Skeletal muscle cell (primary cell): ENCODE measurements around the gene U2SURP.
"Not testable (repeated sequence)": the region's sequence is repeated elsewhere in the genome, so short reads cannot be mapped to it uniquely, and the experiment has no call there.

Experiments
- DNase-seq: peaks from one replicate; pipeline ENCODE4 v3.0.0-alpha.2; 2010; ENCODE audit warnings: low read depth
- H3K4me3 ChIP-seq: 2 replicates; pipeline ENCODE4 v1.5.1; 2011; ENCODE audit warnings: low read depth, mild to moderate bottlenecking, control low read depth, low read length, moderate library complexity

Gene U2SURP

DNA sequence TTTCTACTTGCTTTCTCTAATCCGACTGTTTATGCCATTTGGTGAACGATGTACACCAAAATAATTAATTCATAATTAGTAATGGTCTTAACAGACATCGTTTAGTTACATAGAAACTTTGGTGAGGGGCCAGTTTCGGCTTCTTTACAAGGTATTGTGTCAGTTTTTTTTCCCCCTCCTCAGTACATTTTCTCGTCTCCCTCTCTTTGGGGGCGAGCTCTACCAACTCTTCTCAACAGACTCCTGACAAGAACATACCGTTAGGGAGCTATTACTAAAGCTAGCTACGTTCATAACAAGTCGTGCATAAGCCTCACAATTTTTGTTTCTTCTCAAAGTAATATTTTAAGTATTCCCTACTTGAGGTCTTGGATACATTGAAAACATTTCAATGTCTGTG, 1.4 kb downstream of the U2SURP start:
- no peak for DNase-seq

DNA sequence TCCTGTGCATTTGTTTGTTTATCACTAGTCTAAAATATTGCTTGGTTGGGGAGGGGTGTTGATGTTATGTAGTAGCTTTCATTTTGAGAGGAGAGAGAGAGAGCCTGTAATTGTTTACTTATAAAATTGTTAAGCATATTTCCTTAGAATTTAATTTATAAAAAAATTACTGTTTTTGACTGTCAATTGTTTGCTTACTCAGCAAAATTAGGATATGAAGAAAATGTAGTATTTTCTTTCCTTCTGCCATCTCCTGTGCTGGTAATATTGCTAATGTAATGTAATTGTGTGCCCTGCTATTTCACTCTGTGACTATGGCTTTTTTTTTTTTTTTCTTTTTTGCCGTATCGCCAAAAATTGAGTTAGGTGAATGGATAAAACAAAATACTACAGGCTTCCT, 3.5 kb downstream of the U2SURP start:
- no peak for DNase-seq
- H3K4me3 ChIP-seq = no peak overlapping the region

More for the DNA sequence above, 1.4 kb downstream of the U2SURP start:
- H3K4me3 ChIP-seq = peak overlapping the region; percentile 96

DNA sequence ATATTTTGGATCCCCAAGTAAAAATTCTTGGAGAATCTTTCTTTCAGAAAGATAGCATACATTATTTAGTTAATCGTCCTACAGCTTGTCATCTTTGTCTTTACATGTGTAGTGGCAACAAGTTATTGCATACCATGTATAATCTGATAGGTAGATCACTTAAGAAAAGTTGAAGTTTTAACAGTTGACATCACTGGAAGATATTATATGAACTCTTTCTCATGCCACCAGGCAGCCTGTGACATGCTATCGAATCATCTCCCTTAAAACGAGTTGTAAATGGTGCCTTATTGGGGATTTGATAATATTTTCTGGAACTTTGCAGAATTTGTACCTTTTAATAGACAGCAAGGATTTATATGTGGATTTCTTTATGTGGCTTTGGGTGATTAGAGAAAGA, 8.7 kb downstream of the U2SURP start:
- DNase-seq = no peak
- no peak overlapping the region for H3K4me3 ChIP-seq

DNA sequence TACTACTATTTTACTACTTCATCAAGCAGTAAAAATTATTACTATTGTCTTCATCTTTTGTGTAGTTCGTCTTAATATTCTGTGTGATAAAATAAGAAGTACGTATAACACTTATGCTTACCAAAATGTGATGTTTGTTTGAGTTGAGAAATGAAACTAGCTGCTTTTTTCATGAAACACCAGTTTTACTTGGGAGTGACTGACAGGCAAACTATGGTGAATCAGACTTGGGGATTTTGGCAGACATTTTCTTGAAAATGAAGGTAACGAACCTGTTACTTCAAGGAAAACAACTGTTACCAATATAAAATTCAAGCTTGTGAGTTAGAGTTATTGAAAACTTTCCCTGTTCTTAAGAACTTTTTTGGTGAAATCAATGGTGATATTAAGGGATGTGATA, 10.3 kb downstream of the U2SURP start:
- DNase-seq = no peak
- H3K4me3 ChIP-seq = no peak overlapping the region

DNA sequence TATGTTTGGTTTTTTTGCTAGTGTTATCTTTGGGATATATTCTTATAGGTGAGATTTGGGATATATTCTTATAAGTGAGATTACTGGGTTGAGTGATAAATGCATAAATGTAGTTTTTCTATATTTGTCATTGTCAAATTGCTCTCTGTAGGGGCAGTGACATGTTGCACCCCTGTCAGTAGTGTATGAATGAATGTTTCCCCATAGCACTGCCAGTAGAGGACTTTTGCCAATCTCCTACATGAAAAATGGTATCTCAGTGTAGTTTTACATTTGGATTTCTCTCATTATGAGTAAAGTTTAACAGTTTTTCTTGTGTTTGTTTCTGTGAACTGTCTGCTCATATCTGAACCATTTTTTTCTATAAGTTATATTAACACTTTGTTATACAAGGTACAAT, 13.6 kb downstream of the U2SURP start:
- DNase-seq = no peak
- no peak overlapping the region for H3K4me3 ChIP-seq

DNA sequence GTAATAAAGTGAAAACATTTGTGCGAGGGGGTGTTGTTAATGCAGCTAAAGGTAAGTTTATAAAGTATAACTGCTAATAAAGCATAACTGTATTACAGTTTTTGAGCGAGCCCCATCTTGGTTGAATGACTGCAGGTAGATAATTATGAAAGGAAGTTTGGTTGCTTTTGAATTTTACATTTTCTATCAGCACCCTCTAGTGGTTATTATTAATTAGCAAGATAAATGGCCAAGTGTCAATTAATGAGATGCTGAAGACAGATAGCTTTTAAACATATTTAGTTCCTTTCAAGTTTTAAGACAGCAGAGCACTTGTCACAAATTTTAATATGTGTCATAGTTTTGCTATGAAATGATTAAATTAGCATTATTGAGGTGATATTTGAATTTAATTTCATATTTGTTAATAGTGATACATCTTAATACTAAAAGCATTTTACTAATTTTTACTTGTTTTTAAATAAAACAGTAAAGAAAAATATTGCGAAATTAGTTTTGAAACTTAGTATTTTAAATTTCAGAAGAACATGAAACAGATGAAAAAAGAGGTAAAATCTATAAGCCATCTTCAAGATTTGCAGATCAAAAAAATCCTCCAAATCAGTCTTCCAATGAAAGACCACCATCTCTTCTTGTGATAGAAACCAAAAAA, 15.1 kb downstream of the U2SURP start:
- no peak overlapping the region for H3K4me3 ChIP-seq
- DNase-seq = no peak

DNA sequence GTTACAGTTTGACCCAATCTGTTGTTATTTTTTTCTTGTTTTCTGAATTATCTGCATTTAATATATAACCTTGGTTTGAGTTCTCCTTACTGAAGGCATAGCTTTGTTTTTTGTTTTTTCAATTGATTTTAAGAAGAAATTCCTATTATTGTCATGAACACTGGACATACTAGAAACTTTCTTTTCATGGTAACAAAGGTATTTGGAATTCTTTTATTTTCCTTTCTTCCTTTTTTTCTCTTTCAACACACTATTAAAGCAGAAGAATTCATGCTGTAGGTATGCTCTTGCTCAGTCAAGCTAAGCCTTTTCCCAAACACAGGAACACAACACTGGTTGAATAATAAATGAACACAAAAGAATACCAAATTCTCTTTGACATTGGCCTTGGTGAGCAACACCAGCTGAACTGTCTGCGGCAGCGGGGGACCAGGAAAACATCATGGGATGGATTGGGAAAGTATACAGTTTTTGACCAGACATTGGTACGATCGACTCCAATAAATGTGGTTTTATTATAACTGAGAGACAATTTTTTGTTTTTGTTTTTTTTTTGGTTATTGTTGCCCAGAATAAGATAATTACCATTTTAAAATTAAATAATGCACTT, 23.1 kb downstream of the U2SURP start:
- DNase-seq = no peak
- H3K4me3 ChIP-seq = no peak overlapping the region

DNA sequence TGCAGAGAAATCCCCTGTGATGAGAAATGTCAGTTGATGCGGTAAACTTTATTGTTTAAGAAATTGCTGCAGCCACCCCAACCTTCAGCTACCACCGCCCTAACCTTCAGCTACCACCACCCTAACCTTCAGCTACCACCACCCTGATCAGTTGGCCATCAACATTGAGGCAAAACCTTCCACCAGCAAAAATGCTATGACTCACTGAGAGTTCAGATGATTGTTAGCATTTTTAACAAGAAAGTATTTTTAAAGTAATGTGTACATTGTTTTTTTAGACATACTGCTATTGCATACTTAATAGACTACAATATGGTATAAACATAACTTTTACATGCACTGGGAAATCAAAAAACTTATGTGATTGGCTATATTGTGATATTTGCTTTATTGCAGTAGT, 30.0 kb downstream of the U2SURP start:
- H3K4me3 ChIP-seq = no peak overlapping the region
- DNase-seq = no peak

DNA sequence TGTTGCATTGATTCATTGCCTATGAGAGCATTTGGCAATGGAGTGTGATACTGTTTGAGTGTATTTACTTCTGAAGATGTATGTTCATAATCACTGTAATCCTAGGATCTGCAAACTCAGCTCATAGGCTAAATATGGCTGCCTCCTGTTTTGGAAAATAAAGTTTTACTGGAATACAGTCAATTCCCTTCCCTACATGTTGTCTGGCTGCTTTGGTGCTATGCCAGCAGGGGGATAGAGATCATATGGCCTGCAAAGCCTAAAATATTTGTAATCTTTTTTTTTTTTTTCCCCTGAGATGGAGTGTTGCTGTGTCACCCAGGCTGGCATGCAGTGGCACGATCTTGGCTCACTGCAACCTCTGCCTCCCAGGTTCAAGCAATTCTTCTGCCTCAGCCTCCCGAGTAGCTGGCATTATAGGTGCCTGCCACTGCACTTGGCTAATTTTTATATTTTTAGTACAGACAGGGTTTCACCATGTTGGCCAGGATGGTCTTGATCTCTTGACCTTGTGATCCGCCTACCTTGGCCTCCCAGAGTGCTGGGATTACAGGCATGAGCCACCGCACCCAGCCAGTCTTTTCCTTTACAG, 30.5 kb downstream of the U2SURP start:
- H3K4me3 ChIP-seq, DNase-seq: not testable (repeated sequence)

DNA sequence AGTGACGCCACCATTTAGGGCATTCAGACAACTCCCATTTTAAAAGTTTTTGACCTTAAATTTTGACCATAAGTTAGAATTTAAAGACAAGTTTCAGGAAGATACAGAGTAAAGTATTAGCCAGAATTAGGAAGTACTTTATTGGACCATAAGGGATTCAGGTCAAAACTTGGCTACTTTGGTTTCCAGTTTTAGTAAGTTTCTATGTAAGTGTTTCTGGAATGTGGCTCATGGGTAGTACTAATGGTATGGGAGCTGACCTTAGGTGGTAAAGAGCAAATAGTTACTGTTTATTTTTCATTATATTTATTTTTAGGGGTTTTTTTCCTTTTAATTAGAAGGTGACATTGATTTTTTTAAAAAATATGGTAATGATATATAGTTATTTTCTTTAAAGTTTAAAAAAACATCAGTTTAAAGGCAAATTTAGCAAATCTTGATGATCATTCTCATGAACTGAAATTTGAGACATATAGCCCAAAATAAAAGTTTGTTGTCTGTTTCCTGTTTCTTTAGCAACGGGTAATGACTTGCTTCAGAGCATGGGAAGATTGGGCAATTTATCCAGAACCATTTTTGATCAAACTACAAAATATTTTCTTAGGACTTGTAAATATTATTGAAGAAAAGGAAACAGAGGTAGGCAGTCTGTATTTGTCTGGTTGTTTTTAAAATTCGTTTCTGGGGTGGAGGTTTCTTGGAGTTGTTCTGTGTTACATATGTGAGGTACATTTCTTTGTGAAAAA, 34.3 kb downstream of the U2SURP start:
- no peak for DNase-seq
- no peak overlapping the region for H3K4me3 ChIP-seq

DNA sequence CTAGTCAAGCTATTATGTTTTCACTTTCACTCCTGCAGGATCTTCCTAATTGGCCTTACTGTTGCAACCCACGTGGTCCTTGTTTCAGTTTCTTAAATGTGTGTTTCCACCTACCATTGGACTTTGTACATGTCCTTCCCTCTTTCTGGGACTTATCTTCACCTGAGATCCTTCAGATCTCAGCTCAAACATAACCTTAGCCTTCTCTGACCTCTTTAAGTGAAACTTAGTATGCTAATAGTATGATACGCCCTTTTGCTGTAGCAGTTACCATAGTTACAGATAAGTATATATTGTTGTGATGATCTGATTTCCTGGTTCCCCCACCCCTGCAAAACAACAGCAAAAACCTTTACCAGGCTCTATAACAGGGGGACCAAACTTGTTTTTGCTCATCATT, 35.2 kb downstream of the U2SURP start:
- no peak for DNase-seq
- H3K4me3 ChIP-seq = no peak overlapping the region

DNA sequence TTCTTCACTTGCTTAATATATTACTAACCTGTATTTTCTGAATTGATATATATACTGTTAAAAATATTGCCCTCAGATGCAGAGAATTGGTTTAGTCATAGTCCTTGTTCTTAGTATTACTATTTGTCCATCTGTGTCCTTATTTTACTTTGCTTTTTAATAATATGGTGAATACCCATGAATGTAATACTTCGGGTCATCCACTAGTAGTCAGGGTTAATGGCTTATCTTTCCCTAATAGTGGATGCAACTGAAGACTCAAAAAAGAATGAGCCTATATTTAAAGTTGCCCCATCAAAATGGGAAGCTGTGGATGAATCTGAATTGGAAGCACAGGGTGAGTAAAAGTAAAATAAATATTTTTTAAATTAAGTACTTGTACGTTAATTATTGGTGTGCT, 36.5 kb downstream of the U2SURP start:
- DNase-seq = no peak
- no peak overlapping the region for H3K4me3 ChIP-seq

DNA sequence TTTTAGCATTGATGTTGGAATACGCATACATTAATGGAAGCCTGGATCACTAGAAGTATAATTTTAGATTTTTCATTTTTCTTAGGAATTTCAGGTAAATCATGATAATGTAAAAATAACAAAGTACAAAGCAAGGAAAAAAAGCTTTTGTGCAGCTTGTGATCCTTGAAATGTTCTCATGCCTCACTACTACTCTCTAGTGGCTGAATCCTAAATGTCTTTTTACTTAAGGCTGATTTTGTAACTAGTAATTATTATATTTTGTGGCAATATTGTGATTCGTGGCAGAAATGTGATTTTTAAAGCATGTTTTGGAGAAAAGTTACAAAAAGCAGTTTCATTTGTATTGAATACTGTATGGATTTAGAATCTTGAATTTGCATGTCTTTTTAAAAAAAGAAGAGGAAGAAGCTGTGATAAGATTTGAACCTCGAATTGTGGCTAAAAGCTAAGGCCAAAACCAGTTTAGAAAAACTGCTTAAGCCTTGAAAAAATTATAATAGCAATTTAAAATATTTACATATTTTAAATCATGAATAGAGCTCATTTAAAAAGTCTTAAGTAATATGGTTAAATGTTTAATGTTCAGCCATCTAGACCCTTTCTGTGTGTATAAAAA, 39.0 kb downstream of the U2SURP start:
- no peak for DNase-seq
- H3K4me3 ChIP-seq = no peak overlapping the region

DNA sequence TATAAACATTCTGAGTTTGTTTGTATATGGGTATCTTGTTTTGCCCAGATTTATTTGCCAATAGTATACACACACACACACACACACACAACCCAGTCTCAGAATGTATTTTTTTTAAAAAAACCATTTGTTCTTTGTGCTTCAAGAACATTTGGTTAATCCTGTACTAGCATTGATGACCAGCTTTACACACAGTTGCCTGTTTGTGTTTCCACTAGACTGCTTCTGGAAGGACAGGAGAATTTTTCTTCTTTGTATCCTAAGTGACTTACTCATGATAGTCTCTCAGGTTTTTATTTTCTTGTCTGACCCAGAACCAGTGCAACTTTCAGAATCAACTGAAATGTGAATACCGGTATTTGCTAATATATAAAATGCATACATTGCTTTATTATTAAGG, 40.5 kb downstream of the U2SURP start:
- no peak for DNase-seq
- H3K4me3 ChIP-seq = no peak overlapping the region

DNA sequence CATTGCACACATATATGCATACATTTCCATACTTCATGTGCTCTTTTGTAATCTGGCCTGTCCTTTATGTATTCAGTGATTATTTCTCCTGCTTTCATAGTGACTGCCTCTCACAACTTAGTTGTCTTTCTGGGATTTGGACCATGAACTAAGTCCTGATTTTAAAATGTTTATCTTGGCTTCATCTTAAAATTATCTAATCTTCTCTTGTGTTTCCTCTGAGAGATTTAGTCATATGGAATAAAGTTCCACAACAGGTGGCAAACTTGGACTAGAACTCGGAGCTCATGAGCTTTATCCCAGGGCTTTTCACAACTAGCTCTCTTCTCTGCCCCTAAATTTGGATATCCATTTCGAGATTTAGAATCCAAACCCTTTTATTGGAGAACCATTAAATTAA, 44.3 kb downstream of the U2SURP start:
- no peak for DNase-seq
- H3K4me3 ChIP-seq = no peak overlapping the region

DNA sequence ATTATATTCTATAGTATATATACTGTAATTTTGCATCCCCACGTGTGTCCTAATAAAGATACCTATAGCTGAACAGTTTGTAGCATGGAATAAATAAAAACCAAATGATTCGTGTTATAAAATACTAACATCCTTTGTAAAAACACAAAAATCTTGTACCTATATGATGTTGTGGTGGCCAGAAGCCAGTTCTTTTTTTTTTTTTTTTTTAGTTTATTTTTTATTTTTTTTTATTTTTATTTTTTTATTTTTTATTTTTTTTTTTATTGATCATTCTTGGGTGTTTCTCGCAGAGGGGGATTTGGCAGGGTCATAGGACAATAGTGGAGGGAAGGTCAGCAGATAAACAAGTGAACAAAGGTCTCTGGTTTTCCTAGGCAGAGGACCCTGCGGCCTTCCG, 44.7 kb downstream of the U2SURP start:
- not testable (repeated sequence) for DNase-seq, H3K4me3 ChIP-seq

DNA sequence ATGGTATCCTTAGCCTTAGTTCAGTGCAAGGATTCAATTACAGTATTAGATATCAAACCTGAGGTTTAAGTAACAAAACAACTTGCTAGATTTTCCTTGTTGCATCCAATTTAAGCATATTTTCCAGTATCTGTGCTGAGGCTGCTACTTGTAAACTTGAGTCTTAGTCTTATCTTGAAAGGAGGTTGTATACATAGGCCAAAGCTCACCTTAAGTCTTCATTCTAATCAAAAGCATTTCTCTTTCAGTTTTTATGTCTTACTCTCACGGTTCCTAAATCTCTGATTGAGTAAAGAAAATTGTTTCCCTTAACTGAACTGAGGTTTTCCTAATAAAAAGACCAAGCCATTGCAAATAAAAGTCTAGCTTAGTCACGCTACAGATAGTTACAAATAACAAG, 52.6 kb downstream of the U2SURP start:
- no peak overlapping the region for H3K4me3 ChIP-seq
- no peak for DNase-seq

DNA sequence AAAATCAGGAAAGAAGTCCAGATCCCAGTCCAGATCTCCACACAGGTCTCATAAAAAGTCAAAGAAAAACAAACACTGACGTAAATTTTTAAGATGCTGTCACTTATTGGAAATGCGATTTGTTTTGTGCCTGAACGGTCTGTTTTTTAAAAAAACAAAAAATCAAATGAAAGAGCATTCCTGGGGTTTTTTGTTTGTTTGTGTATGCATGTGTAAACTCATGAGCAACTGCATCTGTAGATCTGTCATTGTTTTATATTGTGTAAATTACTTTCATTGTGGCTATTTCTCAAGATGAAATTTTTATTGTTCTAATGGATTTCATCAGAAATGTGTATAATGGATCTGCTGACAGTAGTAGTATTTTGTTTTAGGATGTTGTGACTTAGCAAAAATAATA, 55.0 kb downstream of the U2SURP start:
- H3K4me3 ChIP-seq = no peak overlapping the region
- DNase-seq = no peak

DNA sequence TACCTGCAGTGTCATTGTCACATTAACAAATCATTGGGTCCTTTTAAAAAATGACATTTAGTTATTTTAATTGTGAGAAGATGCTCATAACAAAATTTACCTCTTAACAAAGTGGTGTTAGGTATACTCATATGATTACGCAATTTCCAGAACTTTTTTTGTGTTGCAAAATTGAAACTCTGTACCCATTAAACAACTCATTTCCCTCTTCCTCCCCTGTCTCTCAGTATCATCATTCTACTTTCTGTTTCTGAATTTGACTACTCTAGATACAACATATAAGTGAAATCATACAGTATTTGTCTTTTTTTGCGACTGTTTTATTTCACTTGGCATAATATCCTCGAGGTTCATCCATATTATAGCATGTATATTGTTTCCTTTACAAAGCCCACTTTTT, 59.5 kb downstream of the U2SURP start:
- DNase-seq = no peak
- no peak overlapping the region for H3K4me3 ChIP-seq

DNA sequence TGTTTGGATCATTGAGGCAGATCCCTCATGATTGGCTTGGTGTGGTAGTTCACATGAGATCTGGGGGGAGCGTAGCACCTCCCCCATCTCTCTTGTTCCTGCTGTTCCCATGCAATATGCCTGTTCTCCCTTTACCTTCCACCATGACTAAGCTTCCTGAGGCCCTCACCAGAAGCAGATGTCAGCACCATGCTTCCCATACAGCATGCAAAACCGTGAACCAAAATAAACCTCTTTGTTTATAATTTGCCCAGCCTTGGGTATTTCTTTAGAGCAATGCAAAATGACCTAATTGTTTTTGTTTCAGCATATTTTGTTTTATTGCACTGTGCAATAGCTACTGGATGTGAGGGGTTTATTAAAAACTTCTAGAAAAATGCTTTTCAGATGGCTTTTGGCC, 61.6 kb downstream of the U2SURP start:
- no peak for DNase-seq
- H3K4me3 ChIP-seq = no peak overlapping the region
